GM13976 (cell line): ENCODE results near the gene VIPR2.
A peak's percentile ranks its signal among the peaks of the same experiment; 100 is the strongest.

Experiments
- DNase-seq: peaks from one replicate; pipeline ENCODE4 v3.0.0; 2012; ENCODE audit warnings: low spot score
- in situ Hi-C: fragments of 300-500 bp; cut with MboI; formaldehyde crosslinking; loops from one replicate; pipeline ENCODE4 v1.12.0; 2022; ENCODE audit warnings: low sequenced_read_pairs, mixed read lengths, inconsistent platforms; ENCODE audit not compliant: unreplicated experiment
- TF ChIP-seq, protein P1 (sequence below): IDR thresholded peaks from 2 replicates; pipeline ENCODE4 v1.5.1; 2012; ENCODE audit warnings: borderline replicate concordance, mild to moderate bottlenecking; ENCODE audit not compliant: insufficient read depth; ENCODE audit errors: extremely low read depth, missing control alignments, control extremely low read depth

The VIPR2 gene, protein sequence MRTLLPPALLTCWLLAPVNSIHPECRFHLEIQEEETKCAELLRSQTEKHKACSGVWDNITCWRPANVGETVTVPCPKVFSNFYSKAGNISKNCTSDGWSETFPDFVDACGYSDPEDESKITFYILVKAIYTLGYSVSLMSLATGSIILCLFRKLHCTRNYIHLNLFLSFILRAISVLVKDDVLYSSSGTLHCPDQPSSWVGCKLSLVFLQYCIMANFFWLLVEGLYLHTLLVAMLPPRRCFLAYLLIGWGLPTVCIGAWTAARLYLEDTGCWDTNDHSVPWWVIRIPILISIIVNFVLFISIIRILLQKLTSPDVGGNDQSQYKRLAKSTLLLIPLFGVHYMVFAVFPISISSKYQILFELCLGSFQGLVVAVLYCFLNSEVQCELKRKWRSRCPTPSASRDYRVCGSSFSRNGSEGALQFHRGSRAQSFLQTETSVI

DNA sequence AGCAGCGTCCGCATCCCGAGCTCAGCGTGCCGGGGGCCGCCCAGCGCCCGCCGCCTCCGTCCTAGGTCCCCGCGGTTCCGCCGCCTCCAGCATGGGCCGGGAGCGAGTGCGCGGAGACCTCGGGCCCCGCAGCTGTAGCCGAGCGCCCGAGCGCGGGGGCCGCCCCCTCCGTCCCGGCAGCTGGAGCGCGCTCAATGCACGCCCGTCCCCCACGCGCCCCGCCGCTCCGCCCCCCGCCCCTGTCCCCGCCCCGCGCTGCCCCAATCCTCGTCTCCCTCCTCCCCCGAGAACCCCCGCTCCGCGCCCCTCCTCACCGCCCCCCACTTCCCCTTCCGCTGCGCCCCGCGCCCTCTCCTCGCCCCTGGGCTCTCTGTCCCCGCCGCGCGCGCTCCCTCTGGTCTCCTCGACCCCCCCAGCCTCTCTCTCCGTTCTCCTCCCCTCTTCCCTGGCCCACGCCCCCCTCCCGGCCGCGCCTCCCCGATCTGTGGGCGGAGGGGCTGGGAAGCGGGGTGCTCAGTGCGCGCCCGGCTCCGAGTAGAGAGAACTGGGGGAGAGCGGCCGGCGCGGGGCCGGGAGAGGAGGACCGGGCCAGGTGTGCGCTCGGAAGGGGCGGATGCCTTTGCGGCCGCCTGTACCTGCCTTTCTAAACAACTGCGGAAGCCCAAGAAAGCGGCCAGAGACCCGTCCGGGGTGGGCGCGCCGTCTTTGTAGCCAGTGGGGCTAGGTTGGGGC is at the start of gene VIPR2:
TSS of gene VIPR2 (minus strand) at position 110 of the 732 bp plus-strand sequence. CDS start at position 14, 96 bp downstream.
- DNase-seq = no peak
- TF ChIP-seq, protein P1, sequence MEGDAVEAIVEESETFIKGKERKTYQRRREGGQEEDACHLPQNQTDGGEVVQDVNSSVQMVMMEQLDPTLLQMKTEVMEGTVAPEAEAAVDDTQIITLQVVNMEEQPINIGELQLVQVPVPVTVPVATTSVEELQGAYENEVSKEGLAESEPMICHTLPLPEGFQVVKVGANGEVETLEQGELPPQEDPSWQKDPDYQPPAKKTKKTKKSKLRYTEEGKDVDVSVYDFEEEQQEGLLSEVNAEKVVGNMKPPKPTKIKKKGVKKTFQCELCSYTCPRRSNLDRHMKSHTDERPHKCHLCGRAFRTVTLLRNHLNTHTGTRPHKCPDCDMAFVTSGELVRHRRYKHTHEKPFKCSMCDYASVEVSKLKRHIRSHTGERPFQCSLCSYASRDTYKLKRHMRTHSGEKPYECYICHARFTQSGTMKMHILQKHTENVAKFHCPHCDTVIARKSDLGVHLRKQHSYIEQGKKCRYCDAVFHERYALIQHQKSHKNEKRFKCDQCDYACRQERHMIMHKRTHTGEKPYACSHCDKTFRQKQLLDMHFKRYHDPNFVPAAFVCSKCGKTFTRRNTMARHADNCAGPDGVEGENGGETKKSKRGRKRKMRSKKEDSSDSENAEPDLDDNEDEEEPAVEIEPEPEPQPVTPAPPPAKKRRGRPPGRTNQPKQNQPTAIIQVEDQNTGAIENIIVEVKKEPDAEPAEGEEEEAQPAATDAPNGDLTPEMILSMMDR = no peak
- in situ Hi-C loops = no loop called here

DNA sequence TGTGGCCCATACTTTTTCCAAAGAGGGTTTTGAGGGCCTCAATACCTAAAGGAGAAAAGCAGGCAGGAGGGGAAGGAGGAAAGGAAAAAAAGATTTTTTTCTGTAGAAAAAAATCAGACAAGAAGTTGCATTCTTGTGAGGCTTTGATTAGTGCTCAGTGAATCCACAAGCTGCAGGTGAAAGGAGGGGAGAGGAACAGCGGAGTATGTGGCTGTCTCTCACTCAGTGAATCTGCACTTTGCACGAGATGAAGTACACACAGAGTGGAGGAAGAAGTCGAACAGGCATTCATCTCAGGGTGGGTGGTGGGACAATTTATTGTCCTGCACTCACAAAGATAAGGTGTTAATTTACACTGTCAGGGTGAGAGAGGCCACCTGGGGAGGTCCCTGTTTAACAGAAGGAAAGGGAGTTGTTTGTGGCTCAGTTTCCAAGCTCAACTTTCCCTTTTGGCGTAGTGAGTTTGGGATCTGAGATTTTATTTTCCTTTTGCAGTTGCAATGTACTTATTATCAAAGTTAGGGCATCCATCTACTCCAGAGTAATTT is 49.0 kb upstream of the VIPR2 start:
- in situ Hi-C loops = no loop called here
- DNase-seq = no peak

DNA sequence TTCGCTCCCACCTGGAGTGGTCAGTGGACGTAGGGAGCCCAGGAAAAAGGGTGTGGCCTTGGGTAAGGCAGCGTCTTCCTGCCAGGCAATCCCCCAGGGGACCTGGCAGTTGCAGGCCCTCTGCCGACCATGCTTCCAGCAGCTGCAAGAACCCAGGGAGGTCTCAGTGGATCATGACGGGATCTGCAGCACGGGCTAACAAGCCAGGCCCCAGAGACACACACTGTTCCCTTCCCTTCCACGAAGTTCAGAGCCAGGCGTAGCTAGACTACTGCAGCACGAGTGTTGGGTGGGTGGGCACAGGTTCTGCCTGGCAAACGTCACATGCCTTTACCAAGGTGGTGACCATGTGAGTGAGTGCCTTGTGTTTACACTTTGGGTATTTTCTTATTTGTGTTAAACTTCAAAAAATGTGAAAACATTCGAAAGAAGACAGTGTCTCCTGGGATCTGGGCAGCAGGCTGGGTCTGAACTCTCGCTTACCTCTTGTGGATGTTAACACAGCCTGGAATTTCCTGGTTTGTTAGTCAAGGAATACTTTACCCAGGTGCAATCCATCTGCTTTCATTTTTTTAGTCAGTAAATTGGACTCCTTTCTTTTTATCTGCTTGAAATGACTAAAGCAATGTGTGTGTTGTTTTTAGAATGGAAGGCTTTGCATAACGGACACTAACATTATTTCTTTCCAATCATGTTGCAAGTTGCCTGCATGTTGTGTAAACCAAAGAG is 48.2 kb upstream of the VIPR2 start:
- TF ChIP-seq, protein P1 = no peak
- no peak for DNase-seq
- in situ Hi-C loops = no loop called here

More for the DNA sequence above, 49.0 kb upstream of the VIPR2 start:
- TF ChIP-seq, protein P1 = no peak

DNA sequence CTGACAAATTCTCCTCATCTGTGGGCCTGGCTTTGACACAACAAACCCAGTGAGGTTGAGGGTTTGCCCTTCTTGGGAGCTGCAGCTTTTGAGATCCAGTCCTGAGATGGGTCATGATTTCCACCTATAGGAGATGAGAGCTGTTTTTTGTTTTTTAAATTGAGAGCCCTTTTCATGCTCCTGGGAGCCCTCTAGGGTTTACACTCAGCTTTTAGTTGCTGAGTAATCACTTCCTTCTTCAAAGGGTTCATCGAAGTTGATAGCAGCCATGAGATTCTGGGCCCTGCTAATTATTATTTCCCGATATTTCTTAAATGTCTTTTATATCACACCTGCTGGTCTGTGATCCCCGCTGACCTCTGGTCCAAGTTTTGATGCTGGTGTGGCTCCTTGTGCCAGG is 47.3 kb upstream of the VIPR2 start:
- TF ChIP-seq, protein P1 = no peak
- in situ Hi-C loops = no loop called here
- peak; percentile 3 for DNase-seq

DNA sequence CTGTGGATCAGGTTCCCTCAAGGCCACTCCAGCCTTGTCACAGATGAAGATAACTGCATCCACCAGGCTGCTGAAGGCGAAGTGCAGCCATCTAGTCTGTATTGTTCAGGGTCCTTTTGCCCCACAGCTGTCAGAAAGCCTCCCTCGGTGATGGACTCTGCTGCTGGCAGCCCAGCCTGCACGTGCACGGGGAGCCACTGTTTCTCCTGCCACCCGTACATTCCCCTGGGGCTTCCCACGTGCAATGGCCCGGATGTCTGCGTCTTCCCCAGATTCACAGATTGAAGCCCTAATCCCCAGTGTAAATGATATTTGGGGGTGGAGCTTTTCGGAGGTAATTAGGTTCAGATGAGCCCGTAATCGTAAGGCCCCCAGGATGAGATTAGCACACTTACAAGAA is 46.6 kb upstream of the VIPR2 start:
- TF ChIP-seq, protein P1 = no peak
- DNase-seq = no peak
- in situ Hi-C loops = no loop called here

DNA sequence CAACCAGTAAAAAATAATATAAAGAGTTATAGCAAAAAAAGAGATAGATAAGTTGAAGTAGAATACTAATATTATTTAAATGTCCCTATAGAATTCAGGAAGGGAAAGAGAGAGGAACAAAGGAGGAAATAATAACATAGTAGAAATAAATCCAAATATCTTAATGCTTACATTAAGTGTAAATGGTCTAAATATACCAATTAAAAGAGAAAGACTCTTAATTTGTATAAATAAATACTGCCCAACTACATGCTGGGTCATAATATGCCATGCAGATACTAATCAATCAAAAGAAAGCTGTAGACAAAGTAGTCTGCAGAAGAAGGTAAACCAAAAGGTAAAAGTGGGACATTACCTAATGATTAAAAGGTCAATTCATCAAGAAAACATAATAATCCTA is 43.3 kb upstream of the VIPR2 start:
- TF ChIP-seq, protein P1 = no peak
- no peak for DNase-seq
- in situ Hi-C loops = no loop called here
